ENCODE results near the gene SLCO4A1.

SLCO4A1 gene

GRCh38 chr20:62652041-62652893, 10.0 kb downstream of the SLCO4A1 start:
- peak; percentile 21 to 30 for DNase-seq
- no peak for TF ChIP-seq GATA1 (IDR thresholded peaks at IDR 0.05; ENCODE audit: low read depth, low read length)
- TF ChIP-seq POLR2A (IDR thresholded peaks at IDR 0.05; ENCODE audit: low read length): no peak

GRCh38 chr20:62652894-62653305, 10.6 kb downstream of the SLCO4A1 start:
- DNase-seq: no peak
- TF ChIP-seq POLR2A (IDR thresholded peaks at IDR 0.05; ENCODE audit: low read length): no peak
- TF ChIP-seq GATA1 (IDR thresholded peaks at IDR 0.05; ENCODE audit: low read depth, low read length): no peak

GRCh38 chr20:62653373-62653772, 11.1 kb downstream of the SLCO4A1 start:
- no peak for DNase-seq
- TF ChIP-seq GATA1 (IDR thresholded peaks at IDR 0.05; ENCODE audit: low read depth, low read length): no peak

GRCh38 chr20:62653951-62654685, 11.8 kb downstream of the SLCO4A1 start:
- TF ChIP-seq POLR2A (IDR thresholded peaks at IDR 0.05; ENCODE audit: low read length) (no peak), GATA1 (IDR thresholded peaks at IDR 0.05; ENCODE audit: low read depth, low read length) (no peak)
- DNase-seq: no peak

DNA sequence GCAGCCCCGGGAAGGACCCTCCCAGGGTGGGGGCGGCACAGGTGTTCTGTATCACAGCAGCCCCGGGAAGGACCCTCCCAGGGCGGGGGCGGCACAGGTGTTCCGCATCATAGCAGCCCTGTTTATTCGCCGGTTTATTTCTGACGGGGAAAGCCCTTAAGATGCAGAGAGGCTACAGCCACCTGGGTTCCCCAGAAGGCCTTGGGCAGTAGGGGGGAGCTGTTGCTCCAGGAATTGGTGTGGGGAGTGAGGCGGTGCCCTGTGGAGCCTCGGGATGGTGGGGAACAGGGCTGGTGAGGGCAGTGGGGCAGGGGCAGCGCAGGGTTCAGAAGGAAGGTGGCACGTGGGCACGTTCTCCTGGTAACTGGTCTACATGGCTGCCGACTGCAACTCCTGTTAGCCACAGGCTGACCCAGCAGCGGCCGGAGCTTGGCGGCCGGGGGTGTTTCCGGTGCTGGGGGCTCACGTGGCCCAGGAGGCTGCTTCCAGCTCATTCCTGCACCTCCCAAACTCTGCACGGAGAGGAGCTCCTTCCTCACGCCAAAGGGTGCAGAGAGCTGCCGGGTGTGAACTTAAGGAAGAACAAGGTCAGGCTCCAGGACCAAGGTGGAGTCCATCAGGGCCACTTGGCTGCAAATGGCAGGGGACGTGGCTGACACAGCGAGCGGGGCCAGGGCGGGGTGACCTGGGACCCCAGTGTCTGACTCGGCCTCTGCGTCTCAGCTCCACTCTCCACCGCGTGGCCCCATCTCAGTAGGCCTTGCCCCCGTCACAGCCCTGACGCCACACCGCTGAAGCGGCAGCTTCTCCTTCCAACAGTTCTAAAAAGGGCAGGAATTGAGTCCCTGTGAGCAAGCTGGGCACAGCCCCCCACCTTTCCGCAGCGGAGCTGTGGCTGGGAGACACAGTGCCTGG, 13.2 kb downstream of the SLCO4A1 start:
- TF ChIP-seq POLR2A (IDR thresholded peaks at IDR 0.05; ENCODE audit: low read length) (no peak), GATA1 (IDR thresholded peaks at IDR 0.05; ENCODE audit: low read depth, low read length) (no peak)
- DNase-seq: no peak

- TF ChIP-seq POLR2A (IDR thresholded peaks at IDR 0.05; ENCODE audit: low read length) (no peak), GATA1 (IDR thresholded peaks at IDR 0.05; ENCODE audit: low read depth, low read length) (no peak)
- no peak for DNase-seq
Observed at GRCh38 chr20:62656197-62656918, 14.1 kb downstream of the SLCO4A1 start.

DNA sequence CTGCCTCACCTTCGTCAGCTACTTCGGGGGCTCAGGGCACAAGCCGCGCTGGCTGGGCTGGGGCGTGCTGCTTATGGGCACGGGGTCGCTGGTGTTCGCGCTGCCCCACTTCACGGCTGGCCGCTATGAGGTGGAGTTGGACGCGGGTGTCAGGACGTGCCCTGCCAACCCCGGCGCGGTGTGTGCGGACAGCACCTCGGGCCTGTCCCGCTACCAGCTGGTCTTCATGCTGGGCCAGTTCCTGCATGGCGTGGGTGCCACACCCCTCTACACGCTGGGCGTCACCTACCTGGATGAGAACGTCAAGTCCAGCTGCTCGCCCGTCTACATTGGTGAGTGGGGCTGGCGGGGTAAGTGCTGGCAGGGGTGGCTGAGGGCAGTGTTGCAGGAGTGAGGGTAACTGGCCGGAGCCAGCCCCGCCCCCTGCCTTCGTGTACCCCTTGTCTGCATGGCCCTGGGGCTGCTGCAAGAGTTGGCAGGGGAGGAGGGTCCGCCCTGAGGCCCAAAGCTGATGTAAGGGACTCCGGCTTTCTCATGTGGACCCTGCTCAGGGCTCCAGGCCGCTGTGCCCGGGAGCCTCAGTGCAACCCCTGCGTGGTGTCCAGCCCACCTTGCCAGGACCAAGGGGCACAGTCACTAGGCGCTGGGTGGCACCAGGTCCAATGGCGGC, 14.8 kb downstream of the SLCO4A1 start:
- DNase-seq: no peak
- no peak for TF ChIP-seq GATA1 (IDR thresholded peaks at IDR 0.05; ENCODE audit: low read depth, low read length)
- TF ChIP-seq POLR2A (IDR thresholded peaks at IDR 0.05; ENCODE audit: low read length): no peak

DNA sequence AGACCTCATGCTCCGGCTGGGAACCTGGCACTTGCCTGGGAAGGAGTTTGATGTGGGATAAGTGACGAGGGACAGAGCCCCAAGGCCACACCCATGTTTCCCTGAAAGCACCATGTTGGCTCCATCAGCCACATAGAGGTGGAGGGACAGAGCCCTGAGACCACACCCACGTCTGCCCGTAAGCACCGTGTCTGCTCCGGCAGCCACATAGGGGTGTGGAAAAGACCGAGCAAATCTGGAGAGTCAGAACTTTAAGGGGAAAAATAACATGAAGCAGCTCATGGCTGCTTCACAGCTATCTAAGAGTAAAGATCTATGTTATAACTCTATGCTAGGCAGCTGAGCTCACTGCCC, 15.3 kb downstream of the SLCO4A1 start:
- TF ChIP-seq POLR2A (IDR thresholded peaks at IDR 0.05; ENCODE audit: low read length) (no peak), GATA1 (IDR thresholded peaks at IDR 0.05; ENCODE audit: low read depth, low read length) (no peak)
- DNase-seq: no peak

- TF ChIP-seq POLR2A (IDR thresholded peaks at IDR 0.05; ENCODE audit: low read length) (no peak), GATA1 (IDR thresholded peaks at IDR 0.05; ENCODE audit: low read depth, low read length) (no peak)
- DNase-seq: no peak
Observed at GRCh38 chr20:62657956-62658355, 15.7 kb downstream of the SLCO4A1 start.

GRCh38 chr20:62658593-62659178, 16.4 kb downstream of the SLCO4A1 start:
- no peak for DNase-seq
- no peak for TF ChIP-seq POLR2A (IDR thresholded peaks at IDR 0.05; ENCODE audit: low read length)

- no peak for TF ChIP-seq GATA1 (IDR thresholded peaks at IDR 0.05; ENCODE audit: low read depth, low read length)
- no peak for TF ChIP-seq POLR2A (IDR thresholded peaks at IDR 0.05; ENCODE audit: low read length)
- no peak for DNase-seq
Observed at GRCh38 chr20:62659488-62660239, 17.4 kb downstream of the SLCO4A1 start.

GRCh38 chr20:62660240-62660615, 17.9 kb downstream of the SLCO4A1 start:
- TF ChIP-seq GATA1 (IDR thresholded peaks at IDR 0.05; ENCODE audit: low read depth, low read length): no peak
- TF ChIP-seq POLR2A (IDR thresholded peaks at IDR 0.05; ENCODE audit: low read length): no peak
- DNase-seq: no peak
